HG02798 (cell line): ENCODE results near the gene FAM186B.
"Not testable (repeated sequence)": the region's sequence is repeated elsewhere in the genome, so short reads cannot be mapped to it uniquely, and the experiment has no call there.

Experiments used
- ATAC-seq: cut with Tn5 transposase; IDR thresholded peaks from one replicate; pipeline ENCODE4 v1.9.1; 2021; ENCODE audit warnings: mild to moderate bottlenecking; ENCODE audit not compliant: unreplicated experiment, poor library complexity

Gene FAM186B

GRCh38 chr12:49610785-49611184, 5.3 kb upstream of the FAM186B start:
- not testable (repeated sequence) for ATAC-seq

GRCh38 chr12:49609875-49610154, 4.4 kb upstream of the FAM186B start:
- ATAC-seq: no peak

GRCh38 chr12:49609059-49609874, 3.8 kb upstream of the FAM186B start:
- ATAC-seq: no peak

GRCh38 chr12:49604856-49605255, 583 bp downstream of the FAM186B start:
- ATAC-seq: no peak

- no peak for ATAC-seq
Measured at GRCh38 chr12:49603721-49604120, 1.7 kb downstream of the FAM186B start.

- ATAC-seq: no peak
Measured at GRCh38 chr12:49599961-49600360, 5.5 kb downstream of the FAM186B start.

GRCh38 chr12:49598527-49598926, 6.9 kb downstream of the FAM186B start:
- no peak for ATAC-seq

- ATAC-seq: no peak
Measured at GRCh38 chr12:49588721-49589516, 16.5 kb downstream of the FAM186B start.

- no peak for ATAC-seq
Measured at GRCh38 chr12:49588281-49588680, 17.2 kb downstream of the FAM186B start.

GRCh38 chr12:49587174-49587908, 18.1 kb downstream of the FAM186B start:
- ATAC-seq: no peak

GRCh38 chr12:49585477-49586459, 19.7 kb downstream of the FAM186B start:
- ATAC-seq: no peak

GRCh38 chr12:49584591-49584990, 20.8 kb downstream of the FAM186B start:
- ATAC-seq: no peak

GRCh38 chr12:49583366-49584094, 21.9 kb downstream of the FAM186B start:
- ATAC-seq: no peak

GRCh38 chr12:49582850-49583249, 22.6 kb downstream of the FAM186B start:
- ATAC-seq: no peak

GRCh38 chr12:49582201-49582600, 23.2 kb downstream of the FAM186B start:
- no peak for ATAC-seq

- peak; percentile 42 for ATAC-seq
Measured at GRCh38 chr12:49580572-49581535, 24.6 kb downstream of the FAM186B start.

GRCh38 chr12:49578471-49579112, 26.8 kb downstream of the FAM186B start:
- ATAC-seq: no peak
